T-helper 1 cell treated with Interleukin-12 subunit alpha and Interleukin-12 subunit beta and Interleukin-4 antibody, amounts not matched to agents 30 ng/mL and 1 ng/mL, for 36 hours (primary cell): ENCODE measurements around the gene MAL. TPM values are rescaled to one million over a fixed set of nuclear protein-coding genes. Genes with fewer than 3 reads are reported as not detected.

Experiments
- intact Hi-C: fragments of 100-400 bp; cut with micrococcal nuclease; formaldehyde crosslinking; loops from one replicate; pipeline ENCODE4 v1.15.1; 2024
- total RNA-seq: library from RNA; stranded (reverse); gene quantifications from 2 replicates; pipeline ENCODE4 v1.2.3, GENCODE V29; 2022

MAL gene
- total RNA-seq, 1 donor from 2014 or later = 791 TPM

DNA sequence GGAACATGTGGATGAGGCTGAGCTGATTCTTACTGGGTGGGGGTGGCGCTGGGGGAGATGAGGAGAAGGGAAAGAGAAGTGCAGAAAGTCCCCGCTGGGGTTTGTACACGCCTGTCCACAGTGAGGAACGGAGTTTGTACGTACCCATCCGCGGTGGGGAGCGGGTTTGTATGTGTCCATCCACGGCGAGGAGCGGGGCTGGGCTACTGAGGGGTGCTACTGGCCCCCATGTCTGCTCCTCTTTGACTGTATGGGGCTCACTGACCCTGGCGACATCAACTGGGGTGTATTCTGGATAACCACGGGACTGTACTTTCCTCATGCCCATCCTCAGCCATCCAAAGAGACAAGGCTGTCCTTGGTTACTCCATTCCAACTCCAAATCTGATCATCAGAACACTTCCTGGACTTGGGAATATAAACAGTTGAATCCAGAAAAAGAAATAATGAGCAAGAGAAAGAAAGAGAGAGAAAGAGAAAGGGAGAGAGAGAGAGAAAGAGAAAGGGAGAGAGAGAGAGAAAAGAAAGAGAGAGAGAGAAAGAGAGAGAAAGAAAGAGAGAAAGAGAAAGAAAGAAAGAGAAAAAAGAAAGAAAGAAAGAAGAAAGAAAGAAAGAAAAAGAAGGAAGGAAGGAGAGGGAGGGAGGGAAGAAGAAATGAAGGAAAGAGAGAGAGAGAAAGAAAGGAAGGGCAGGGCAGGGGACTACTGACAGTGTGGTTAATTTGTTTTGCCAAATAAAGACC lies 21.0 kb downstream of the MAL start:
- intact Hi-C loops = no loop called here

DNA sequence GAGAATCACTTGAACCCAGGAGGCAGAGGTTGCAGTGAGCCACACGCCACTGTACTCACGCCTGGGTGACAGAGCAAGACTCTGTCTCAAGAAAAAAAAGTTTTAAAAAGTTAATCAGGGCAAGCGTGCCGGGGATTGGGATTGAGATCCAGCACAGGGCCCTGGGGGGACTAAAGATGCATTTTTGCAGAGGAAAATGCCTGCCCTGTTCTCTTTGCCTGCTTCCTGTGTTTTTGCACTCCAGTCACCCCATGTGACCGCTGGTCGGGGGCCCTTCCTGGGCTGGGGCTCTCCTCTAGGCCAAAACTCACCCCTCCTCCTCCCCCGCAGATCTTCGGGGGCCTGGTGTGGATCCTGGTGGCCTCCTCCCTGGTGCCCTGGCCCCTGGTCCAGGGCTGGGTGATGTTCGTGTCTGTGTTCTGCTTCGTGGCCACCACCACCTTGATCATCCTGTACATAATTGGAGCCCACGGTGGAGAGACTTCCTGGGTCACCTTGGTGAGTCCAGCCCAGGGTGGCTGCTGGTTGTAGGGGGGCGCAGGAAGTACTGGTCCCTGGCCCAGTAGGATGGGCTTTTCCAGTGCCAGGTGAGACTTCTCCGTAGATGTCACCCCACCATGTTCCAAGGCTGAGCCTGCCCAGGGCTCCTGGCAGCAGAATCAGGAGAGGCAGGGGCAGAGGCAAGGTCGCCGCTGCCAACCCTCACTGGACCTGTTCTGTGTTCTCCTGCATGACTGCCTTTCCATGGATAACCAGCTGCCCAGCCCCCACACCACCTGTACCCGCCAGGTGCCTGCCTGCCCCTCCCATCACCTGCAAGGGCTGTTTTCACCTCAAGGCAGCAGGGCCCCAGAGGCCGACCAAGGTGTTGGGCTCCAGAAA lies 22.4 kb downstream of the MAL start:
- intact Hi-C loops = no loop called here

- intact Hi-C loops = no loop called here
These were observed 23.5 kb downstream of the MAL start for GRCh38 chr2:95048825-95049682.

GRCh38 chr2:95049683-95049955 lies 24.1 kb downstream of the MAL start:
- intact Hi-C loops = no loop called here

GRCh38 chr2:95049961-95050360 lies 24.5 kb downstream of the MAL start:
- intact Hi-C loops = no loop called here

DNA sequence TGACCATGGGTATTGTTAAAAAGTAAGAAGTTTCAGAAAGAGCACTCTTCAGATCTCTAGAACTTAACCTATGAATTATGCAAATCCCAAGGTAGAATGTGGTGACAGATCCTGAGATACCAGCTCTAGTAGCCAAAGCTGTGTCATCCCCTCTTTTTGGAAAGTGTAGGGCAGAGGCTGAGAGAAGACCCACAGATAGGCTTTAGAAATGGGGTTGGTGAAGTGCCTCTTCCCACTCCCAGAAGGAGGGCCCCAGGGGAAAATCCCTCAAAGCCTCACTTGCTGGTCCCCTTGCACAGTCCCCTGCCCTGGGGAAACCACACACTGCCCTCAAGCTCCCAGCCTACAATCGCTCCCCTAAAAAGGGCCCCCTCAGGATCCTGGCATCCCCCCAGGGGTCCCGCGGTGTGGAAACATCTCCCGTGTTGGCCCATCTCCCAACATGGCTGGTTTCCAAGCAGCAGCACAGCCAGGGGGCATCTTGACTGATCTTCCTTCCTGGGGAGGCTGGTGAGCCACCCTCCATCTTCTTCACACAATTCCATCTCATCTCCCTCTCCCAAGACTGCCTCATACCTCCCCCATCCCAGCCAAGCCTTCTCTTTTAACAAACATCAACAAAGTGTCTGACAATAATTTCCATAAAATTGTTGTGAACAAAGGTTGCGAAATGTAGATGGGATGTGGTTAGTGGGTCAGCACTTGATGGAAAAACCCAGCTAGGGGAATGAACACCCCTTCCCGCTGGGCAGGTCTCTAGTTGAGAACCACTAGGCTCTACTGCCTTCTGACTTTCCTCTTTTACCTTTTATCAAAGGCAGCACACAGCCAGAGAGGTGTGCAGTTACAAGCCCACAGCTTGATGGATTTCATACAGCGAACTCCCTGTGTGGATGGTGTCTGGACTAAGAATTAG lies 25.1 kb downstream of the MAL start:
- intact Hi-C loops = loop anchor here (1.0 kb wide), 1 partner anchor 28 kb away; no protein-coding TSS in a partner anchor

DNA sequence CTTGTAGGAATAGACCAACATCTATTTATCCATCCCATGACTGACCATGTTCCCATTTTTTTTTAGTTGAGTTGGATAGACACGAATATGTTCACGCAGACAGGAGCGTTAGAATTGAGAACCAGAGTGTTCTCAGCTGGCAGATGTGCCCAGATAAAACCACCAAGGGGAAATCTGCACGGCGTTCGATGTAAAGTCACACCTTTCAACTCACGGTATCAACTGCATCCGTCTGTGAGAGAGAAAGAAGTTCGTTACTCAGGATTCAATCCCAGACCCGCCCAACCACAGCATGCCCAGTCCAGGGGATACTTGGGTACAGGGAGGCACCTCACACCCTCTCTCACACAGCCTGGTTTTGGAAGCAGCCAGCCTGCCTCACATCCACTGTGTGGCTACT lies 26.1 kb downstream of the MAL start:
- intact Hi-C loops = loop anchor here (1.0 kb wide), 1 partner anchor 29 kb away; no protein-coding TSS in a partner anchor

- intact Hi-C loops = no loop called here
These were observed 26.8 kb downstream of the MAL start for GRCh38 chr2:95052307-95052706.

- intact Hi-C loops = no loop called here
These were observed 27.4 kb downstream of the MAL start for GRCh38 chr2:95052804-95053479.

DNA sequence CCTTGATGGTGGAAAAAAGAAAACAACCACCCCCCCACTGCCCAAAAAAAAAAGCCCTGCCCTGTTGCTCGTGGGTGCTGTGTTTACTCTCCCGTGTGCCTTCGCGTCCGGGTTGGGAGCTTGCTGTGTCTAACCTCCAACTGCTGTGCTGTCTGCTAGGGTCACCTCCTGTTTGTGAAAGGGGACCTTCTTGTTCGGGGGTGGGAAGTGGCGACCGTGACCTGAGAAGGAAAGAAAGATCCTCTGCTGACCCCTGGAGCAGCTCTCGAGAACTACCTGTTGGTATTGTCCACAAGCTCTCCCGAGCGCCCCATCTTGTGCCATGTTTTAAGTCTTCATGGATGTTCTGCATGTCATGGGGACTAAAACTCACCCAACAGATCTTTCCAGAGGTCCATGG lies 28.0 kb downstream of the MAL start:
- intact Hi-C loops = no loop called here

DNA sequence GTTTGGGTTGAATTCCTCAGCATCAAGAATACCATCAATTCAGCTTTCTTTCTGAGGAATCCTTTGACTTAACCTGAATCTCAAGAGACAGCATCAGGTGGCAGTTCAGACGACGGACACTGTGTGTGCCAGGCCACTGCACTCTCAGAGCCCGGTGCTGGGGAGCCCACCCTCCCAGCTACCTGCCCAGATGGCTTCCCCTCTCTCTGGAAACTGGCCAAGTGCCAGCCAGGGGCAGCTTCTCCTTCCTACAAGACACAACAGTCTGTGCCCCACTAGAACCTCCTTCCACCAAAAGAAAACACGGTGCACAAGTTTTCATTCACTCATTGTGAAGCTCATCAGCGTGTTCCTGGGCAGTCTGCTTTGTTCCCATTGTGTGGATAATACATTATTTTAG lies 28.5 kb downstream of the MAL start:
- intact Hi-C loops = no loop called here

- intact Hi-C loops = no loop called here
These were observed 29.8 kb downstream of the MAL start for GRCh38 chr2:95055262-95055661.

DNA sequence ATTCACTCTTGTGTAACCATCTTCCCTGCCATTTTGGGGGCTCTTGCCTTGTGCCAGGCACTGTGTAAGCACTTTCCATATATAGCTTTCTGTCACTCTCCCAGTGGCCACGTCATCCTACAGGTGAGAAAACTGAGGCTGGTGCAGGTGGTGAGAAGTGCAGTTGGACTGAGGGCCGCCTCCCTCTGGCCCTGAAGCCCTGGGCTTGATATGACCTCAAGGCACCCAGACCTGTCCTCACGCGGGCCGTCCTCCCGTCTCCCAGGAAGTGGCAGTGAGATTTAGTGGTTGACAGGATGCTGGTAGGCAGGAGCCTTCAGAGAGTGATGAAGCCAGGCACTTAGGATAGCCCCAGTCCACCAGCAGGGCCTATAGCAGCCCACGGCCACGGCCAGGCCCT lies 30.5 kb downstream of the MAL start:
- intact Hi-C loops = no loop called here

GRCh38 chr2:95056461-95057459 lies 31.3 kb downstream of the MAL start:
- intact Hi-C loops = no loop called here

DNA sequence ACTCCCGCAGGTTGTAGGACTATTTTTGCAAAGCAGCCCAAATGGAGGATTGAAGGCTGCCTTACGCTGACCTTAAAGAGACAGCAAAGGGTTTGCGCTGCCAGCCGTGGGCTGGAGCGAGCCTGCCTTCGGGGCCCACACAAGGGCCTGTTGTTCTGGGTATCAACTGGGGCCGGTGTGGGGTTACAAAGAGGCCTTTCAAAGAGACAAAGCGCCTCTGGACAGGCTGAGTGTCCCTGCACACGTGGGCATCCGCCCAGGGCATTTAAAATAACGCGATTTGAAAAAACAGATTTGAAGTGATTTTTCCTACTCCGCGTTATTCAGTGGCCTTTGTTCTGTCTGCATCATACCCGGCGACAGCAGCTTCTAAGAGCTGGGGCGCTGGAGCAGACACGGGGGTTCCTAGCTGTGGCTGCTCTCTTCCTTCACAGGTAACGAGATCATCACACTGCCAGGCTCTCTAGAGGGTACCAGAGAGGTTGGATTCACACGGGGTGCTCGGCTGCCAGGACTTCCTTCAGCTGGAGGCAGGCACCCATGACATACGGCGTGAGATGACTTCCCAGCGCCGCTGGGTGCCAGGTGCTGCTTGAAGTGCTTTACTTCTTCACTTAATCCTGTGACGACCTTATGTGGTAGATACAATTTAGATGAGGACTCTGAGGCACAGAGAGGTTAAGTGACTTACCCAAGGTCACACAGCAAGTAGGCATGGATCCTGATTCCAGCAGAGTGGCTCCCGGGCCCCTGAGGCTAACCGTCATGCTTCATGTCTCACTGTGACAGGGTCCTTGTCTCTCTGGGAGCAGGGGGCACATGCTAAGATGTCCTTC lies 32.2 kb downstream of the MAL start:
- intact Hi-C loops = no loop called here

GRCh38 chr2:95058466-95058988 lies 33.0 kb downstream of the MAL start:
- intact Hi-C loops = no loop called here

DNA sequence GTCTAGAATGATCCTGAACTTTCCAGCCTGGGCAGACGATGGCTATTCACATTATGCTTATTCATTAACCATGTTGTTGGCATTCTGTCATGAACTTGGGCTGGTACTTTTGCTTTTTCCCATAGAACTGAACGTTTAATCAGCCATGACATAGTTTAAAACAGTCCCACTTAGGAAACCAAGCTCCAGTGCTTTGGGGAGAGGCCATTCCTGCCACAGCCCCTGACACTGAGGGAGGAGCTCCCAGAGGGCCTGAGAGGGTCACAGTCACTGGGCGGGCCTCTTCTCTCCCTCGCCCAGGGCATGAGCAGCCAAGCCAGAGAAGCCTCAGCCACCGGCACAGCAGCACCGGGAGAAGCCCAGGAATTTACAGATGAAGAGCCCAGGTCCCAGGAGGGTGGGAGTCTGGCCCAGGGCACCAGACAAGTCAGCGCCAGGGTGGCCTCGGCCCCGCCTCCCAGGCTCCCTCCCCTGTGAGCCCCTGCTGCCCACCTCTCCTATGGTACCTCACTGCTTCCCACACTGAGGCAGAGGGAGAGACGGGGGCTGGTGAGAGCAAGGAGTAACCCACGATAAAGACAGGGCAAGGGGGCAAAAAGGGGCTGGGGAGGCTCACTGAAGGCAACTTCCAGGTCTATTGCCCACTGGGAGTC lies 33.6 kb downstream of the MAL start:
- intact Hi-C loops = no loop called here
